Urinary bladder (tissue), 4 donors: ENCODE measurements around the gene TRAPPC3. TPM values are rescaled to one million over a fixed set of nuclear protein-coding genes. Genes with fewer than 3 reads are reported as not detected.
A peak's percentile ranks its signal among the peaks of the same experiment; 100 is the strongest.

Source experiments
- DNase-seq: peaks from one replicate; pipeline ENCODE4 v3.0.0-alpha.2; 2015; ENCODE audit errors: extremely low spot score
- H3K27ac ChIP-seq: one replicate; pipeline ENCODE4 v1.5.1; 2013; ENCODE audit warnings: low read depth, mild to moderate bottlenecking, moderate library complexity
- H3K36me3 ChIP-seq: one replicate; pipeline ENCODE4 v1.6.1; 2013; ENCODE audit warnings: mild to moderate bottlenecking, moderate library complexity; ENCODE audit not compliant: insufficient read depth
- H3K4me1 ChIP-seq: one replicate; pipeline ENCODE4 v1.6.1; 2013; ENCODE audit warnings: mild to moderate bottlenecking, moderate library complexity; ENCODE audit not compliant: insufficient read depth
- H3K4me3 ChIP-seq: one replicate; pipeline ENCODE4 v1.5.1; 2013; ENCODE audit warnings: low read depth, low read length
- WGBS: extraction: QIAGEN DNeasy Blood & Tissue Kit; methylation state at CpG from one replicate; pipeline ENCODE4 v1.1.7; 2013; 5-methylcytosine and 5-hydroxymethylcytosine counted together
- polyA plus RNA-seq: library from polyadenylated mRNA; stranded (reverse); fragments of 200-250 nt; gene quantifications from one replicate; pipeline ENCODE4 v1.2.3, GENCODE V29; 2013
- total RNA-seq: library from RNA; depleted of rRNA; stranded (reverse); fragments of >200 nt; gene quantifications from one replicate; pipeline ENCODE4 v1.2.3, GENCODE V29; 2014
- donor health status: healthy with polysubstance abuse.
- donor health status: healthy.

TRAPPC3 gene
- total and polyA plus RNA-seq, 2 donors, result 43.9 to 76.9 TPM

GRCh38 chr1:36151845-36152203 is 2.5 kb upstream of the TRAPPC3 start:
- Histone ChIP-seq H3K27ac (peak overlapping the region; percentile 19), H3K4me1 (no peaks in the 10 kb centered on the region), H3K4me3 (no peak overlapping the region), H3K36me3 (no peaks in the 10 kb centered on the region)
- 54% methylated on average over 3 of the region's 3 CpGs for WGBS
- no peak for DNase-seq

- DNase-seq, result no peak
- H3K27ac ChIP-seq, result peak overlapping the region; percentile 90
- H3K36me3 ChIP-seq, result no peaks in the 10 kb centered on the region
- no peaks in the 10 kb centered on the region for H3K4me1 ChIP-seq
- H3K4me3 ChIP-seq, result no peak overlapping the region
- 19% methylated on average over 1 of the region's 1 CpG for WGBS
These were observed 2.0 kb upstream of the TRAPPC3 start for GRCh38 chr1:36151134-36151844.

GRCh38 chr1:36150296-36151133 is 1.2 kb upstream of the TRAPPC3 start:
- H3K27ac ChIP-seq, result peak overlapping the region; percentile 90
- peak; percentile 57 for DNase-seq
- H3K4me1 ChIP-seq, result no peaks in the 10 kb centered on the region
- no peaks in the 10 kb centered on the region for H3K36me3 ChIP-seq
- H3K4me3 ChIP-seq, result no peak overlapping the region
- 6% methylated on average over 12 of the region's 12 CpGs for WGBS

DNA sequence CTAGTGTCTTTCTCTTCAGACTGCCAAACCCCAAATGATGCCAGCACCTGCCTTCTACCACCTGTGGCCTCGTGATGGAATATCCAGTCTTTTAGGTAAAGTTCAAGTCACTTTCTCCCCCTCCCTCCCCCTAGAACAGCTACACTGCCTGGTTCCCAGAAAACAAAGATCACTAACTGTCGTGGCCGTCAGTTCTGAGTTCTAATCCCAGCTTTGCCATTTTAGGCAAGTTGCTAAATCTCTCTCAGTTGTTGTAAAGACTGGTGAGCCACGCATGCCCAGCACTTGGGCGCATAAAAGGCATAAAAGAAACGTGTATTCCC is 648 bp upstream of the TRAPPC3 start:
- no peak for DNase-seq
- Histone ChIP-seq H3K4me3 (no peak overlapping the region), H3K4me1 (no peaks in the 10 kb centered on the region), H3K27ac (peak overlapping the region; percentile 90), H3K36me3 (no peaks in the 10 kb centered on the region)
- 21% methylated on average over 6 of the region's 6 CpGs for WGBS

GRCh38 chr1:36148821-36149236 is 457 bp downstream of the TRAPPC3 start:
- WGBS, result 2% methylated on average over 16 of the region's 16 CpGs
- no peaks in the 10 kb centered on the region for H3K4me1 ChIP-seq
- H3K4me3 ChIP-seq, result peak overlapping the region; percentile 62
- H3K27ac ChIP-seq, result peak overlapping the region; percentile 96
- no peaks in the 10 kb centered on the region for H3K36me3 ChIP-seq
- no peak for DNase-seq

DNA sequence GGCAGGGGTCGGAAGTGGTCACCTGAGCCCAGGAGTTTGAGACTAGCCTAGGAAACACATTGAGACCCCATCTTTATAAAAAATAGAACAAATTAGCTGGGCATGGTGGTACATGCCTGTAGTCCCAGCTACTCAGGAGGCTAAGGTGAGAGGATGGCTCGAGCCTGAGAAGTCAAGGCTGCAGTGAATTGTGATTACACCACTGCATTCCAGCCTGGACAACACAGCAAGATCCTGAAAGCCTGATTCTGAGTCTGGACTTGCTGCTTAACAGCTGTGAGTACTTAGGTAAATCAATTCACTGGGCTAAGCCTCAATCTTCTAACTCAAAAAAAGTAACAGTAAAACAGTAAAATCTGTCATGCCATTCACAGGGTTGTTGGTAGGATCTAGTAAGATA is 4.9 kb downstream of the TRAPPC3 start:
- no peak for DNase-seq
- Histone ChIP-seq H3K36me3 (no peaks in the 10 kb centered on the region), H3K27ac (no peak overlapping the region), H3K4me1 (peaks cover under 1% of the 10 kb centered on the region), H3K4me3 (no peak overlapping the region)
- WGBS, result 83% methylated on average over 2 of the region's 2 CpGs

GRCh38 chr1:36143424-36143823 is 5.9 kb downstream of the TRAPPC3 start:
- Histone ChIP-seq H3K4me1 (peaks cover 1% of the 10 kb centered on the region), H3K4me3 (no peak overlapping the region)

GRCh38 chr1:36142121-36142520 is 7.2 kb downstream of the TRAPPC3 start:
- 30% methylated on average over 1 of the region's 1 CpG for WGBS
- Histone ChIP-seq H3K4me3 (no peak overlapping the region), H3K27ac (no peak overlapping the region), H3K36me3 (no peaks in the 10 kb centered on the region), H3K4me1 (peaks cover 1% of the 10 kb centered on the region)
- no peak for DNase-seq

More at GRCh38 chr1:36143424-36143823, 5.9 kb downstream of the TRAPPC3 start:
- Histone ChIP-seq H3K36me3 (no peaks in the 10 kb centered on the region), H3K27ac (no peak overlapping the region)
- DNase-seq, result no peak
- WGBS, result 89% methylated on average over 4 of the region's 4 CpGs

DNA sequence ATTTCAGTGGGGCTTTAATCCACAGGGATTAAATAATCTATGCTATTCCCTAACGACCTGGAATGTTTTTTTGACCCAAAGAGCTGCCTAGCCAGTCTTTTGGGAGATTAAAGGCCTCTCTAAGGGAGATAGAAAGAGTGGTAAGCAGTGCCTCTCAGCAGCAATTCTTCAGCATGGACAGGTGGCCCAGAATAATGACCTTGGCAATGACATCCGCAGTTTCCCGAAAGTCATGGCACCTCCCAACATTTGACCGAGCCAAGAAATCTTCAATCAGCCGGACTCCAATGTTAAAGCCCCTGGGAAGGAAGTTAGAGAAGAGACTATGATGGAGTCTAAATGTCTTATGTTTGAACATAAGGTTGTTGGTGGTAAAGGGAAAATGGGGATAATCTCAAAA is 9.8 kb downstream of the TRAPPC3 start:
- Histone ChIP-seq H3K36me3 (no peaks in the 10 kb centered on the region), H3K4me3 (no peak overlapping the region), H3K4me1 (peaks cover 1% of the 10 kb centered on the region), H3K27ac (no peak overlapping the region)
- no peak for DNase-seq
- 78% methylated on average over 5 of the region's 5 CpGs for WGBS

GRCh38 chr1:36137776-36138175 is 11.5 kb downstream of the TRAPPC3 start:
- WGBS, result 82% methylated on average over 3 of the region's 3 CpGs
- Histone ChIP-seq H3K27ac (no peak overlapping the region), H3K36me3 (no peaks in the 10 kb centered on the region), H3K4me3 (no peak overlapping the region), H3K4me1 (peaks cover 1% of the 10 kb centered on the region)
- no peak for DNase-seq

GRCh38 chr1:36137226-36137625 is 12.1 kb downstream of the TRAPPC3 start:
- Histone ChIP-seq H3K4me1 (peaks cover 1% of the 10 kb centered on the region), H3K27ac (no peak overlapping the region), H3K36me3 (no peaks in the 10 kb centered on the region), H3K4me3 (no peak overlapping the region)
- WGBS, result 72% methylated on average over 5 of the region's 5 CpGs
- DNase-seq, result no peak

DNA sequence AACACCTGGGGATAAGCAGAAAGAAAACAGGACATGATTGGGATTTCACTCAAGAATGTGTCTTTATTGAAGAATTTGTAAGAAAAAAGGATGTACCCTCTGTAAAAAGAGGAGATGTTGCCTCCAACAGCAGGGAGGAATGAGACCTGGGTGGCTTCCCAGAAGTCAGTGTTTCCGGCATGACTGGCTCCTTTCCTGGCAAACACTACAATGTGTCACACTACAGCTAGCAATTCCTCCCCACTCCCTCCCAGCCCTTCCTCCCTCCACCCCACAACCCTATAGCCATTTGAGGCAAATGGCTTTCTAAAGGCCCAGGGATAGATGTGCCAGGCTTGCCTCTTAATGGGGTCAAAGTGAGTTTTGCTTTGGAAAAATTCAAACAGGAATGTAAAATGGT is 12.8 kb downstream of the TRAPPC3 start:
- WGBS, result 28% methylated on average over 1 of the region's 1 CpG
- no peak for DNase-seq
- H3K4me1 ChIP-seq, result peaks cover 1% of the 10 kb centered on the region
- H3K27ac ChIP-seq, result no peak overlapping the region
- H3K36me3 ChIP-seq, result no peaks in the 10 kb centered on the region
- H3K4me3 ChIP-seq, result no peak overlapping the region

- Histone ChIP-seq H3K27ac (no peak overlapping the region), H3K4me3 (no peak overlapping the region), H3K4me1 (peaks cover 1% of the 10 kb centered on the region), H3K36me3 (no peaks in the 10 kb centered on the region)
- no peak for DNase-seq
These were observed 13.5 kb downstream of the TRAPPC3 start for GRCh38 chr1:36135796-36136195.

- H3K4me3 ChIP-seq, result no peak overlapping the region
- peaks cover 1% of the 10 kb centered on the region for H3K4me1 ChIP-seq
- whole genome bisulfite sequencing, result 46% methylated on average over 6 of the region's 6 CpGs
- no peak overlapping the region for H3K27ac ChIP-seq
- no peaks in the 10 kb centered on the region for H3K36me3 ChIP-seq
- no peak for DNase-seq
These were observed 14.0 kb downstream of the TRAPPC3 start for GRCh38 chr1:36135330-36135667.
